ENCODE data around the gene LAPTM4A. TPM values are rescaled to one million over a fixed set of nuclear protein-coding genes. Genes with fewer than 3 reads are reported as not detected.

Gene LAPTM4A
- total and polyA plus RNA-seq, 2 experiments from 2014 or later = 255 to 455 TPM

- Histone ChIP-seq H3K27me3 (no peaks in the 10 kb centered on the region), H3K4me3 (no peak overlapping the region), H3K79me2 (peaks cover 14% of the 10 kb centered on the region), H2AFZ (no peak overlapping the region), H3K4me2 (no peak overlapping the region), H3K36me3 (replicated peaks; ENCODE audit: insufficient read depth, low read depth) (peaks cover 5% of the 10 kb centered on the region), H3K27ac (peak overlapping the region; percentile 18), H3K4me1 (ENCODE audit: insufficient read depth) (no peaks in the 10 kb centered on the region), H4K20me1 (ENCODE audit: insufficient read depth, poor library complexity, severe bottlenecking) (no peaks in the 10 kb centered on the region), H3K9me3 (ENCODE audit: low read depth) (no peaks in the 10 kb centered on the region), H3K9me2 (replicated peaks; ENCODE audit: insufficient read depth) (no peaks in the 10 kb centered on the region)
- 79% methylated on average over 3 of the region's 3 CpGs for WGBS (ENCODE audit: low lambda C conversion rate, missing lambda C conversion rate)
- TF ChIP-seq EZH2phosphoT487 (IDR thresholded peaks at IDR 0.05; ENCODE audit: low read depth, severe bottlenecking, unreplicated experiment) (no peak), CTCF (IDR thresholded peaks at IDR 0.05; ENCODE audit: poor library complexity) (no peak), EZH2 (IDR thresholded peaks at IDR 0.05; ENCODE audit: borderline replicate concordance) (no peak)
- DNase-seq (ENCODE audit: low spot score) = no peak
Measured at GRCh38 chr2:20027705-20028434, 23.6 kb downstream of the LAPTM4A start.

GRCh38 chr2:20027260-20027677 is 24.2 kb downstream of the LAPTM4A start:
- no peak for TF ChIP-seq CTCF (IDR thresholded peaks at IDR 0.05; ENCODE audit: poor library complexity)
- TF ChIP-seq EZH2 (IDR thresholded peaks at IDR 0.05; ENCODE audit: borderline replicate concordance) = no peak
- no peak for TF ChIP-seq EZH2phosphoT487 (IDR thresholded peaks at IDR 0.05; ENCODE audit: low read depth, severe bottlenecking, unreplicated experiment)
- H3K27me3 ChIP-seq = no peaks in the 10 kb centered on the region
- no peaks in the 10 kb centered on the region for H3K9me2 ChIP-seq (replicated peaks; ENCODE audit: insufficient read depth)
- 59% methylated on average over 4 of the region's 4 CpGs for WGBS (ENCODE audit: low lambda C conversion rate, missing lambda C conversion rate)
- H3K4me3 ChIP-seq = no peak overlapping the region
- no peak for DNase-seq (ENCODE audit: low spot score)
- peak overlapping the region; percentile 18 for H3K27ac ChIP-seq
- peaks cover 11% of the 10 kb centered on the region for H3K79me2 ChIP-seq
- H3K4me1 ChIP-seq (ENCODE audit: insufficient read depth) = no peaks in the 10 kb centered on the region
- no peak overlapping the region for H3K4me2 ChIP-seq
- H3K9me3 ChIP-seq (ENCODE audit: low read depth) = no peaks in the 10 kb centered on the region
- H2AFZ ChIP-seq = no peak overlapping the region
- peaks cover 5% of the 10 kb centered on the region for H3K36me3 ChIP-seq (replicated peaks; ENCODE audit: insufficient read depth, low read depth)
- no peaks in the 10 kb centered on the region for H4K20me1 ChIP-seq (ENCODE audit: insufficient read depth, poor library complexity, severe bottlenecking)

GRCh38 chr2:20025065-20025786 is 26.2 kb downstream of the LAPTM4A start:
- H3K4me3 ChIP-seq = no peak overlapping the region
- H3K4me2 ChIP-seq = no peak overlapping the region
- H3K9me2 ChIP-seq (replicated peaks; ENCODE audit: insufficient read depth) = no peaks in the 10 kb centered on the region
- no peaks in the 10 kb centered on the region for H3K4me1 ChIP-seq (ENCODE audit: insufficient read depth)
- no peaks in the 10 kb centered on the region for H3K9me3 ChIP-seq (ENCODE audit: low read depth)
- H3K79me2 ChIP-seq = peaks cover 8% of the 10 kb centered on the region
- H2AFZ ChIP-seq = no peak overlapping the region
- no peaks in the 10 kb centered on the region for H3K36me3 ChIP-seq (replicated peaks; ENCODE audit: insufficient read depth, low read depth)
- no peak overlapping the region for H3K27ac ChIP-seq
- 85% methylated on average over 3 of the region's 3 CpGs for WGBS (ENCODE audit: low lambda C conversion rate, missing lambda C conversion rate)
- TF ChIP-seq EZH2 (IDR thresholded peaks at IDR 0.05; ENCODE audit: borderline replicate concordance) (no peak), CTCF (IDR thresholded peaks at IDR 0.05; ENCODE audit: poor library complexity) (no peak), EZH2phosphoT487 (IDR thresholded peaks at IDR 0.05; ENCODE audit: low read depth, severe bottlenecking, unreplicated experiment) (no peak)
- no peak for DNase-seq (ENCODE audit: low spot score)
- H3K27me3 ChIP-seq = no peaks in the 10 kb centered on the region
- H4K20me1 ChIP-seq (ENCODE audit: insufficient read depth, poor library complexity, severe bottlenecking) = no peaks in the 10 kb centered on the region
